GM11168 (cell line): Measurements from ENCODE around the gene SACS.
"Not testable (repeated sequence)": the region's sequence is repeated elsewhere in the genome, so short reads cannot be mapped to it uniquely, and the experiment has no call there.

Experiments
- in situ Hi-C: fragments of 300-500 bp; cut with MboI; formaldehyde crosslinking; loops from one replicate; pipeline ENCODE4 v1.12.0; 2022; ENCODE audit warnings: low sequenced_read_pairs; ENCODE audit not compliant: unreplicated experiment

Gene SACS

DNA sequence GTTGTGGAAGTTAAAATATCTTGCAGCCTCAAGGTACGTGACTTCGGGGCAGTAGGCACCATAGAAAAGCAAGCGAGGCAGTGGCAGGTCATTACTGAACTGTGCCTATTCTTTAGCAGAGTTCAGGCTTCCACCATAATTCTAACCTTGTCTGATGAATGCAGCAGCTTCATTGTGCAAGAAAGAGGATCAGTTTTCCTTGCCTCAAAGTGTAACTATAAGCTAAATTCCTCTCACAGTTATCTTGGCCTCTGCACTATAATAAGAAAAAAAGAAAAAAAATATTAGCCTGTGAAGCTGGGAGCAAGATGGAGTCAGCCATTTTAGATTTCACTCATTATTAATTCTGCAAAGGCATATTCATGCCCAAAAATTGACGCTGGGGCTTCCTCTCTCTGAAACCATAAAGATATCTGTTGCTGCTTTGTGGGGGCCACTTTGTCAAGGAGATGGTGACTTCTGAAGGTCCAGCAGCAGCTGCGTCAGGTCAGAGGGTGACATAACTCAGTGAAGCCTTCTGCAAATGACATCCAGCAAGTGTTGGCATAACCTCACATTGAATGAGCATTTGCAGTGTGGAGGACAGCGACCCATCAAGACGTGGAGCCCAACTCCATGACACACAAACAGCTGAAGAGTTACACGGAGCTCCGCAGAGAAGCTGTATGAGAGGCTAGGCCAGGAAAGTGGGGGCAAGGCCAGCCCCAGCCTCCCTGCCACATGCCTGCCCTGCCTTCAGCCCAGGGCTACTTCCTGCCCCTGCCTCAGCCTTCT, 23.1 kb upstream of the SACS start:
- in situ Hi-C loops: no loop called here

- in situ Hi-C loops: no loop called here
These were observed 22.1 kb upstream of the SACS start for GRCh38 chr13:23455401-23456185.

DNA sequence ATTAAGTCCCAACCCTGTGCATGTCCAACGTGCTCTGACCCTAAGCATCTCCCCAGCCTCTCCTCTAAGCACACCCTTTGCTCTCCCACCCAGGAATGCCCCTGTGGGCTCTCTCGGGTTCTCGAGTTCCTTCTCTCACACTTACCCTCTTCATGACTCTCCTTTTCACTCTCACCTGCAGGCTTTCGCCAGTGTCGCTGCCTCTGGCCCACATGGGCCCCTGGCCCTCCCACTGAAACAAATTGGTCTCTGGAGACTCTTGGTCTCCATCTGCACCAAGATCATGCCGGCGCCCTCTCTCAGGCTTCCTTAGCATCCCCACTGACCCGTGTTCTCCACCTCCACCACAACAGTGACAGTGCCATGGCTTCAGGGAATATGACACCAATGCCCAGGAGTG, 19.6 kb upstream of the SACS start:
- in situ Hi-C loops: no loop called here

- in situ Hi-C loops: no loop called here
These were observed 17.0 kb upstream of the SACS start for GRCh38 chr13:23450340-23451046.

DNA sequence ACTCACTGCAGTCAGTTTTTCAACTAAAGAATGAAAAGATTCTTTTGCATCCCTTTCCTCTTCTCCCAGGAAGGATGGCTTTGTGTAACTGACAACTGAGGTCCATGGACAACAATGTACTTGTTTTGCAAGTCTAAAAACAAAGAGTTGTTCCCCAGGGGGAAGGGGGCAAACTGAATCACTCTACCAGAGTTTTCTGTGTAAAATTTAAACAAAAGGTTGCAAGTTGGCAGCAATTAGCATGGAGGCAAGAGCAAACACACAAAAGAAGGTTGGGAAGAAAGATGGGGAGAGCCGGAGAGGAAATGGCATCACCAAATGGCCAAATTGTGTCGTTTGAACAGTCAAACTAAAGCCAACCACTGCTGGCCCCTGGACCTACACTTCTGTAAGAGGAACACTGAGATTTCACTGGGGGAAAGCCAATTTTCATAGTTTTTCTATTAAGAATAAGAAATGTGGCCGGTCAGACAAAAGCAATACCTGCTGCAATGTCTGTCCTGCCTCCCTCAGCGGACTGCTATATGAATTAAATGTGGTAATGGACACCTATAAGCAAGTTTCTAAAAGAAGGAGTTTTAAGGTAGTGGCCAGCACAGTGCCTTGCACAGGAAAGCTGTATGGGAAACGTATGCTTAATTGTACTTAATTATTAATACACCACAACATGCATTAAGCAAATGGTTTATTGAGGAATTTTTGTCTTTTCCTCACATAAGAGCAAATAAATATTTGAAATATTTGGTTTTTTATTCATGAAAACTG, 16.1 kb upstream of the SACS start:
- in situ Hi-C loops: no loop called here

DNA sequence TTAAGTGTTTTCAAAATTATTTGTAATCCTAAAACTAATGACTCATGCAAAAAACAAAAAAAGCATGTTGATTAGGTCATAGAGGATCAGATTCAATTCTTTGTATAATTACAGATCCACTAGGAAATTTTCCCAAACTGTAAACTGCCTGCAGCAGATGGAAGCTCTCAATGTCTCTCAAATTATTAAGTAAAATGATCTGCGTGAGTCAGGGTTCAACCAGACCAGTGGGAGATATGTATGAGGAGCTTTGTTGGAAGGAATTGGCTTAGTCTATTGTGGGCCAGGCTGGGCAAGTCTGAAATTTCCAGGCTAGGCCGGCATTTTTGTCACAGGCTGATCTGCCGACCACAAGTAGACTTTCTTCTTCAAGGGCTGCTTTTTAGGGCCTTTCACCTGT, 14.4 kb upstream of the SACS start:
- in situ Hi-C loops: no loop called here

DNA sequence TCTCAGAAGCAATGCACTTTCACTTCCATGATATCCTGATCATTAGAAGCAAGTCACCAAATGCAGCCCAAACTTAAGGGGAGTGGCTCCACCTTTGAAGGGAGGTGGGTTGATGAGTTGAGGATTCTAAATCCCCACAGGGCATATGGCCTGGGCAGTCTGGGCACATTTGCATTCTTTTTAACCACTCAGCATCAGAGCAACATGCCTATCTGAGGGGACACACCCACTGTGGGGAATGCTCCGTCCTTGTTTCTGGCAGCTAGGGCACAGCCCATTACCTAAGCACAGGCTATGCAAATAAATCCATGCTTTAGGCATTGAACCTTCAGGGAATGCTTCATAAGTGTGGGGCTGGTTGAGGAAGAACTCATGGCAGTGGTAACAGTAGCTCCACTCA, 12.3 kb upstream of the SACS start:
- in situ Hi-C loops: no loop called here

DNA sequence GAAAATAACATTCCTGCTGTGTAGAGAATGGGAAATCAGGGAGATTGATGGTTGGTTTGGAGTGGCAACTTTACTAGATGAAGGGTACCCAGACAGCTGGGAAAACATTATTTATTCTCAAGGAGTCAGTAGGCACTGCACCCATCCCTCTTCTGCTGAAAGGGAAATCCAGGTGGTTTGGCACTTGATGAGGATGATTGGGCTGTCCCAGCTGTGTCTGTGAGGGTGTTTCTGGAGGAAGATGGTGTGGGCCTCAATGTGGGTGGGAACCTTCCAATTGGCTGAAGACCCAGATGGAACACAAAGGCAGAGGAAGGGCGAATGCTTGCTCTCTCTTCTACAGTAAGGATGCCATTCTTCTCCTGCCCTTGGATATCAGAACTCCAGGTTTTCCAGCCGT, 10.4 kb upstream of the SACS start:
- in situ Hi-C loops: no loop called here

DNA sequence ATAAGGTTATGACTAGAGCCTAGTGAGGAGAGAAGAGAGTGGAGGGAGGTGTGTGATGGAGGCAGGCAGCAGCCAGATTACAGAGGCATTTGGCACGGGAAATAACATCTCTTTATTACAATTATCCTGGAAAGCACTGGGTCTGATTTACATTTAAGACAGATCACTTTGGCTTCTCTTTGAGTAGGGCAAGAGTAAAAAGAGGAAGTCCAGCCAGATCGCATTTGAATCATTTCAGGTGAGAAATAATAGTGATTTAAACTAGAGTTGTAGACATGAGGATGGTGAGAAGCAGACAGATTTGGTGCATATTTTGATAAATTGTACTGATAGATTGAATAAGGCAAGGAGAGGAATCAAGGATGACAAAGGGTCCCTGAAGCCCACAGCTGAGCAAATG, 9.6 kb upstream of the SACS start:
- in situ Hi-C loops: no loop called here

DNA sequence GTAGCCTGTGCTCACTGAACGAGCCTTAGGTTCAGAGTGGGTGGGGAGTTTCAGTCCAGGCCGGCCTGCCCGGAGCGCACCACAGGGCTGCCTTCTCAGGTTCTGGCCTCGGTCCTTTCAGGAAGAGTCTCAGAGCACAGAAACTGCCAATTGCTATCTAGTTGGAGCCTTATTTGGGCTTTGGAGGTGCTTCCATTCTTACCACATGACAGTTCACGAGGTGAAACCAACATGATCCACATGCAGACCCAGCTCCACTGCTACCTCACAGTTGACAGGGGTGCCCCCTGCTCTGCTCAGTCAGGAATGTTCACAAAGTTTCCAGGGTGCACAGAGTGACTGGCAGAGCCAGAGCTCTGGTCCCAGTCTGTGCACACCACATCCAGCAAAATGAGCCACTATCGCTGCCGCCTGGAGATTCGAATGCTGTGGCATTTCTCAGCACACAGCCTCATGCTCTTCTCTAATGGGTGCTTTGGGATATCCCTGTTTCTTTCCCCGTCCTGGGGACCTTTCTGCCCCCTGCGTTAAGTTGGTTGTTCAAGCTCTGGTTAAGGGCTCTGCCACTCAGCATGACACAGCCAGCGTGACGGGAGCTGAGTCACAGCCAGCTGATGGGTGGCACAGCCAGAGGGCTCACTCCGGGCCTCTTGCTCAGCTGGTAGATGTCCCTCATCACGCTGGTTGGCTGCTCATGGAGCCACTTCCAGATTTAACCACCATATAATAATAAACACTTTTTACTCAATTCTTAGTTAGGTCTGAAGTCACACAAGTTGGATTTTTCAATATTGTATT, 7.5 kb upstream of the SACS start:
- in situ Hi-C loops: no loop called here

DNA sequence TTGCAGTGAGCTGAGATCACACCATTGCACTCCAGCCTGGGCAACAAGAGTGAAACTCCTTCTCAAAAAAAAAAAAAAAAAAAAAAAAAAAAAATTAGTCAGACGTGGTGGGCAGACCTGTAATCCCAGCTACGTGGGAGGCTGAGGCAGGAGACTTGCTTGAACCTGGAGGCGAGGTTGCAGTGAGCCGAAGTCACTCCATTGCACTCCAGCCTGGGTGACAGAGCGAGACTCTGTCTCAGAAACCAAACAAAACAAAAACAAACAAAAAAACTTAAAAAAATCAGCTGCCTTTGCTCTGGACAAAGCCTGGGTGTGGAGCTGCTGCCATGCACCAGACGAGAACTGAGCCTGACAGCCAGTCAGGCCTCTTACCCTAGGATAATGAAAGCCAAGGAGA, 6.8 kb upstream of the SACS start:
- in situ Hi-C loops: not testable (repeated sequence)

GRCh38 chr13:23437916-23438315, 4.4 kb upstream of the SACS start:
- in situ Hi-C loops: no loop called here

DNA sequence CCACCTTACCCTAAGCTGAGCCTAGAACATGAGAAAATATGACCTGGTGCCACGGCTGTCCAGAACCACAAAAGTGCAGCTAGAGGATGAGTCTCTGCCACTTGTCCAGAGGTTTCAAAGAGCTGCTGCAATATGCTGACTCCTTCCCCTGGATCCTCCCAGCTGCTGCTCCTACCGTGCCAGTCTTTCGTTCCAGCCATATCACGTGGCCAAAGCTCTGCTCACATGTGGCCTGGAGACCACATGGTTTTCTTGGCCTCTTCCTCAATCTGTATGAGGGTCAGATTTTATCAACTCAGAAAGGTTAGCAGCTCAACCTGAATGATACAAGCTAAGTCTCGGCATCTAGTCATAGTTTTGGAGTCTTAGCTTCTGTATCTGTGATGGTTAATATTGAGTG, 3.2 kb upstream of the SACS start:
- in situ Hi-C loops: no loop called here

DNA sequence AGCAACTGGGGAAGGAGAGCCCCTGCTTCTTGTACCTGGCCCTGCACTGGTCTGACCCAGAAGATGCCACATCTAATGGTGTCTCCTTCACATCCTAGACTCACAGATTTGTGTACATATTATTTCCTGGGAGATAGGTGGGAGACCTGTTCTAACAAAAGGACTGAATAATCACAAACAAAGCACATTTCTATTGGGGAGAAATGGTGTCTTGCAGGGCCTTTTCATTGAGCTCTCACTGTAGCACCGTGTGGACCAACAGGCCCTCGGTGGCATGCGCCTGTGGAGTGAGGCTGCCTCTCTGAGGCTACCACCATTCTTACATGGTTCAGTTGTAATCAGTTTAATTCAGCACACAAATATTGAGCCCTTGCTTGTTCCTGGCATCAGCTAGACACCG, 989 bp upstream of the SACS start:
- in situ Hi-C loops: no loop called here

DNA sequence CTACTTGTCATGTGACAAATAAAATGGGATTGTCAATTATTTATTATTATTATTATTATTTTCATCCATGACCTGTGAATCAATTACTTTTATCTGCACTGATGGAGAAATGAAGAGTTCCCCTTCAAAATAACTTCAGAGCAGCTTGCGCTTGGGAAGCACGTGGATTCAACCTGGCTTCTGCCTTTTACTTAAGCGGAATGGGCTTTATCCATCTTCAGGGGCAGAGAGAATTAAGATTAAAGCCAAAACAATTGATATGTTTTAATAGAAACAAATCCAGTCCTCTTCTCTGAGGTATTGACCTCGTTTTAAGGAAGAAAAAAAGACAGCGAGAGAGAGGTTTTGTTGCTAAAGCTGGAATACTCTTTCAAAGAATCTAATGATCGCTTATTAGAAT, 876 bp downstream of the SACS start:
- in situ Hi-C loops: no loop called here

GRCh38 chr13:23430664-23431063, 2.8 kb downstream of the SACS start:
- in situ Hi-C loops: no loop called here

DNA sequence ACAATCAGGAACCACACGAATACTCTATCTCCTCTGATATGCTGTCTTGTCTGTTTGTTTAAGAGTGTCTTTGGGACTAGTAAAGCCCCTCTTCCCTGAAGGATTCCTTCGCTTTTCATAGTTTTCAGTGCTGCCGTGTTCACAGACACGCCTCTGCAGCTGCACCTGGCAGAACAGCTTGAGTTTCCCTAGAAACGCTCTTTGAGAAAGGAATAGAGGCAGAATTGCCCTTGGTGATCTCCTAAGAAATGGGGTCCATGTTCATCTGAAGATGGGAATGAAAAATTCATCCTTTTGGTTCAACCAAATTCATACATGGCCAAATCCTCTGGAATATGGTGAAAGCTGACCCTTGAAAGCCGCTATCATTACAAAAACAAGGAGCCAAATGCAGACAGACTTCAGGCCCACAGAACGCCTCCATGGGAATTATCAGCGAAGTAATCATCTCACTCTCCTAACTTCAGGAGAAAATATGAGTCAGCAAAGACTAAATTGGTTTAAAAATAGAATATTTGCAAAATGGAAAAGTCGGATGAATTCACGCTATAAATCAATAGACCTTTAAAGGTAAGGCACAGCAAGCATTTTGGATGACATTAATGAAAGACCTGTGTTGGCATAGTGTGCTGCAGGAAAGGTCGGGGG, 5.5 kb downstream of the SACS start:
- in situ Hi-C loops: no loop called here

DNA sequence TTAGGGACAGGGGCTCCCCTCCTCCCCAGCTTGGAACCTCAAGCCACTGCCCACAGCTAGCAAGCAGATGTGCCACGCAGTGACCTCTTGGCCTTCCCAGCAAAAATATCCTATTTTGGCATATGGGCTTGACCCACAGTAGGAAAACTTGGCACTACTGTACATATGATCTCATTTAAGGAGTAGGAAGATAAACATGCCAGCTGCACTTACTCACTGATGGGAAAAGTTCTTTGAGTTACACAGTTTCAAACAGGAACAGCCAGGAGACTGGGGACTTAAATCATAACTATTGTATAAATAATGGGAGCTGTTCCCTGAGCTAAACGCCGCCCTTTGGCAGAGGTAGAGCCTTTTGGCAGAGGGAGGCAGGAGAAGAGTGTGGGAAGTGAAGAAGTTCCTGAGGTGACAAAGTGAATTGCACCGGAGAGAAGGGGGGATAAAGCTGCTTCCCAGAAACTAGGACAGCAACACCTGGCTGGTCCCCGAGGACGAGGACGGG, 6.1 kb downstream of the SACS start:
- in situ Hi-C loops: no loop called here

- in situ Hi-C loops: no loop called here
These were observed 11.9 kb downstream of the SACS start for GRCh38 chr13:23421596-23421995.
